H1 (cell line): Measurements from ENCODE around the gene MYO1D. TPM values are rescaled to one million over a fixed set of nuclear protein-coding genes. Genes with fewer than 3 reads are reported as not detected.

Experiments
- CTCF ChIA-PET: fragments of 300-600 bp; sonication (Branson Sonifier 250); formaldehyde crosslinking; loops from one replicate; lab custom pipeline; 2021; ENCODE audit not compliant: partially characterized antibody; lab: Charles Lee
- POLR2A ChIA-PET: fragments of 300-600 bp; sonication (Branson Sonifier 250); formaldehyde crosslinking; loops from one replicate; lab custom pipeline; 2021; ENCODE audit warnings: inconsistent platforms; ENCODE audit not compliant: partially characterized antibody; lab: Charles Lee
- DNase-seq, 2 experiments: peaks; one replicate each; pipeline versions ENCODE4 v3.0.0 to v3.0.0-alpha.2; 2010 to 2022; ENCODE audit warnings: low spot score in 2 of 2, low read depth in 1 of 2, mixed read lengths in 1 of 2
- FAIRE-seq: peaks from 2 replicates; lab custom pipeline; 2011; peaks lifted over from hg19 to GRCh38; lab: Jason Lieb, UNC
- H2AFZ ChIP-seq: 2 replicates; pipeline ENCODE4 v1.8.1; 2012; ENCODE audit warnings: low read length, inconsistent platforms
- H2AK5ac ChIP-seq: 2 replicates; pipeline ENCODE4 v1.6.1; 2013; ENCODE audit warnings: low read depth, low read length
- H2BK120ac ChIP-seq: replicated peaks from 2 replicates; pipeline ENCODE3; 2013; ENCODE audit warnings: low read depth, low read length, inconsistent platforms
- H2BK12ac ChIP-seq: 2 replicates; pipeline ENCODE4 v1.6.1; 2013; ENCODE audit warnings: low read depth, low read length
- H2BK15ac ChIP-seq: 2 replicates; pipeline ENCODE4 v1.6.1; 2013; ENCODE audit warnings: low read length
- H2BK20ac ChIP-seq: 2 replicates; pipeline ENCODE4 v1.6.1; 2013; ENCODE audit warnings: low read length
- H2BK5ac ChIP-seq: 2 replicates; pipeline ENCODE4 v1.6.1; 2013; ENCODE audit warnings: low read depth, low read length
- H3K14ac ChIP-seq: 2 replicates; pipeline ENCODE4 v1.6.1; 2013; ENCODE audit warnings: inconsistent platforms; ENCODE audit not compliant: insufficient read length
- H3K18ac ChIP-seq: 2 replicates; pipeline ENCODE4 v1.6.1; 2013; ENCODE audit warnings: low read length; ENCODE audit errors: extremely low read depth
- H3K23ac ChIP-seq: 2 replicates; pipeline ENCODE4 v1.6.1; 2013; ENCODE audit warnings: inconsistent platforms; ENCODE audit not compliant: insufficient read length
- H3K23me2 ChIP-seq: 2 replicates; pipeline ENCODE4 v1.6.1; 2013; ENCODE audit warnings: low read depth, low read length
- H3K27ac ChIP-seq: 2 replicates; pipeline ENCODE4 v1.6.1; 2011; ENCODE audit warnings: low read depth, low read length, inconsistent platforms
- H3K27me3 ChIP-seq, 4 experiments: replicated peaks in 1 of 4; 1 replicate in 1 of 4; 2 replicates in 3 of 4; pipeline versions ENCODE4 v1.6.1 to v1.8.1; 2011 to 2013; ENCODE audit warnings: low read length in 3 of 4, mild to moderate bottlenecking in 3 of 4, inconsistent platforms in 2 of 4, mixed read lengths in 2 of 4, moderate library complexity in 1 of 4; ENCODE audit not compliant: control insufficient read depth in 3 of 4, insufficient read depth in 3 of 4; ENCODE audit errors: extremely low read depth in 1 of 4
- H3K36me3 ChIP-seq, 4 experiments: 2 replicates each; pipeline versions ENCODE4 v1.6.1 to v1.8.1; 2011 to 2013; ENCODE audit warnings: mild to moderate bottlenecking in 4 of 4, low read length in 3 of 4, moderate library complexity in 2 of 4, control low read depth in 1 of 4, inconsistent platforms in 1 of 4; ENCODE audit not compliant: insufficient read depth in 4 of 4, control insufficient read depth in 2 of 4
- H3K4ac ChIP-seq: replicated peaks from 2 replicates; pipeline ENCODE3; 2013; ENCODE audit warnings: low read length, low read depth, mixed read lengths, inconsistent platforms; ENCODE audit not compliant: insufficient read length
- H3K4me1 ChIP-seq, 4 experiments: replicated peaks in 1 of 4; 1 replicate in 1 of 4; 2 replicates in 3 of 4; pipeline versions ENCODE4 v1.6.1 to v1.8.1; 2011 to 2013; ENCODE audit warnings: low read length in 3 of 4, inconsistent platforms in 2 of 4, mixed read lengths in 1 of 4; ENCODE audit not compliant: insufficient read depth in 4 of 4, control insufficient read depth in 3 of 4
- H3K4me2 ChIP-seq, 2 experiments: 2 replicates each; pipeline versions ENCODE4 v1.6.1 to v1.8.1; 2011 to 2013; ENCODE audit warnings: low read depth in 2 of 2, low read length in 2 of 2, control low read depth in 1 of 2, inconsistent platforms in 1 of 2, mild to moderate bottlenecking in 1 of 2; ENCODE audit not compliant: insufficient read depth in 1 of 2
- H3K4me3 ChIP-seq, 4 experiments: fragments of 200-600, 300-600 bp in 1 of 4; sonication (generic), shearing (Covaris generic), sonication (Bioruptor Twin) in 1 of 4; 2 replicates each; pipeline versions ENCODE4 v1.5.1 to v1.8.1; 2011 to 2016; ENCODE audit warnings: low read length in 4 of 4, low read depth in 3 of 4, control low read depth in 2 of 4, inconsistent platforms in 2 of 4, mild to moderate bottlenecking in 2 of 4, mixed read lengths in 1 of 4, moderate library complexity in 1 of 4; ENCODE audit not compliant: insufficient read depth in 2 of 4; ENCODE audit errors: extremely low read depth in 1 of 4
- H3K56ac ChIP-seq: replicated peaks from 2 replicates; pipeline ENCODE3; 2013; ENCODE audit warnings: low read depth, mild to moderate bottlenecking, mixed read lengths, low read length, inconsistent platforms; ENCODE audit not compliant: insufficient read length
- H3K79me1 ChIP-seq: 2 replicates; pipeline ENCODE4 v1.6.1; 2013; ENCODE audit warnings: low read depth, low read length, control low read depth
- H3K79me2 ChIP-seq, 2 experiments: 2 replicates each; pipeline versions ENCODE4 v1.6.1 to v1.8.1; 2012 to 2013; ENCODE audit warnings: low read length in 2 of 2, mild to moderate bottlenecking in 2 of 2, inconsistent platforms in 1 of 2; ENCODE audit not compliant: insufficient read depth in 2 of 2, control insufficient read depth in 1 of 2
- H3K9ac ChIP-seq, 4 experiments: replicated peaks in 1 of 4; 1 replicate in 1 of 4; 2 replicates in 3 of 4; pipeline versions ENCODE4 v1.6.1 to v1.8.1; 2011 to 2013; ENCODE audit warnings: low read depth in 3 of 4, low read length in 3 of 4, control low read depth in 2 of 4, mild to moderate bottlenecking in 2 of 4, moderate library complexity in 2 of 4, inconsistent platforms in 1 of 4; ENCODE audit errors: extremely low read depth in 1 of 4
- H3K9me3 ChIP-seq, 2 experiments: 2 replicates each; pipeline versions ENCODE4 v1.6.1 to v1.8.1; 2012 to 2013; ENCODE audit warnings: mild to moderate bottlenecking in 2 of 2, moderate library complexity in 2 of 2, control low read depth in 1 of 2, inconsistent platforms in 1 of 2, low read depth in 1 of 2, low read length in 1 of 2, mixed read lengths in 1 of 2; ENCODE audit not compliant: insufficient read depth in 2 of 2
- H4K20me1 ChIP-seq, 2 experiments: replicated peaks in 1 of 2; 2 replicates each; pipeline versions ENCODE3 to v1.8.1; 2011 to 2013; ENCODE audit warnings: inconsistent platforms in 2 of 2, low read length in 2 of 2, mild to moderate bottlenecking in 1 of 2; ENCODE audit not compliant: insufficient read depth in 2 of 2, control insufficient read depth in 1 of 2
- H4K5ac ChIP-seq: 2 replicates; pipeline ENCODE4 v1.6.1; 2013; ENCODE audit warnings: low read length, low read depth, mixed read lengths, inconsistent platforms; ENCODE audit not compliant: insufficient read length
- H4K8ac ChIP-seq: 2 replicates; pipeline ENCODE4 v1.8.0; 2013; ENCODE audit warnings: mild to moderate bottlenecking, moderate library complexity, low read length, inconsistent platforms; ENCODE audit not compliant: insufficient read depth; ENCODE audit errors: extremely low read depth
- H4K91ac ChIP-seq: replicated peaks from 2 replicates; pipeline ENCODE3; 2013; ENCODE audit warnings: low read length, mixed read lengths, inconsistent platforms; ENCODE audit not compliant: insufficient read length
- CHD1 ChIP-seq: IDR thresholded peaks from 2 replicates; pipeline ENCODE4 v1.6.1; 2012; ENCODE audit warnings: low read depth, low read length, improper control_type of control experiment
- EP300 ChIP-seq, 2 experiments: IDR thresholded peaks; 1 replicate in 1 of 2; 2 replicates in 1 of 2; pipeline ENCODE4 v1.6.1; 2011 to 2012; ENCODE audit warnings: low read depth in 2 of 2, low read length in 2 of 2, mild to moderate bottlenecking in 2 of 2, borderline replicate concordance in 1 of 2, inconsistent platforms in 1 of 2, moderate library complexity in 1 of 2
- EZH2 ChIP-seq: fragments of 200-600 bp; sonication (generic); IDR thresholded peaks from 2 replicates; pipeline ENCODE4 v1.7.1; 2012; ENCODE audit warnings: low read depth, mild to moderate bottlenecking, moderate library complexity, low read length, inconsistent platforms; ENCODE audit not compliant: severe bottlenecking
- KDM4A ChIP-seq: IDR thresholded peaks from one replicate; pipeline ENCODE4 v1.7.1; 2012; ENCODE audit warnings: low read depth, mild to moderate bottlenecking, moderate library complexity, low read length, inconsistent platforms; ENCODE audit not compliant: severe bottlenecking
- KDM5A ChIP-seq: fragments of 200-600 bp; IDR thresholded peaks from 2 replicates; pipeline ENCODE4 v1.7.1; 2012; ENCODE audit warnings: mild to moderate bottlenecking, low read length, inconsistent platforms, mixed read lengths
- NANOG ChIP-seq: IDR thresholded peaks from 2 replicates; pipeline ENCODE4 v1.6.1; 2011; ENCODE audit warnings: low read length, low read depth, mild to moderate bottlenecking, inconsistent platforms; ENCODE audit not compliant: insufficient read depth, poor library complexity, severe bottlenecking
- POLR2A ChIP-seq, 2 experiments: IDR thresholded peaks; 1 replicate in 1 of 2; 2 replicates in 1 of 2; pipeline ENCODE4 v1.6.1; 2011; ENCODE audit warnings: low read depth in 2 of 2, low read length in 2 of 2, mild to moderate bottlenecking in 2 of 2; ENCODE audit errors: control extremely low read depth in 1 of 2
- RBBP5 ChIP-seq: IDR thresholded peaks from 2 replicates; pipeline ENCODE4 v1.7.1; 2012; ENCODE audit warnings: low read depth, mild to moderate bottlenecking, inconsistent platforms, low read length, moderate library complexity, borderline replicate concordance
- TAF1 ChIP-seq: IDR thresholded peaks from 2 replicates; pipeline ENCODE4 v1.6.1; 2011; ENCODE audit warnings: mild to moderate bottlenecking, low read depth, low read length
- TCF12 ChIP-seq: IDR thresholded peaks from 2 replicates; pipeline ENCODE4 v1.6.1; 2011; ENCODE audit warnings: low read depth, mild to moderate bottlenecking, low read length
- WGBS, 2 experiments: shearing (Covaris generic) in 1 of 2; methylation state at CpG; one replicate each; pipeline versions ENCODE4 v1.1.6 to v1.1.7; 2013 to 2015; ENCODE audit warnings: low lambda C conversion rate in 2 of 2, mixed read lengths in 2 of 2, inconsistent platforms in 1 of 2, low coverage in 1 of 2, missing lambda C conversion rate in 1 of 2; ENCODE audit not compliant: insufficient replicate concordance in 2 of 2, insufficient coverage in 1 of 2, insufficient read length in 1 of 2; ENCODE audit errors: extremely low coverage in 1 of 2, missing lambda C conversion rate in 1 of 2; 5-methylcytosine and 5-hydroxymethylcytosine counted together
- polyA plus RNA-seq, 7 experiments: library from polyadenylated mRNA; depleted of rRNA in 3 of 7; stranded (reverse) in 5 of 7; unstranded in 2 of 7; fragments of >200 nt in 5 of 7; fragments of 200-250 nt in 2 of 7; gene quantifications; 1 replicate in 5 of 7; 2 replicates in 1 of 7; 4 replicates in 1 of 7; pipeline versions ENCODE4 v1.2.1 to v1.2.3, GENCODE V29; 2011 to 2013; ENCODE audit warnings: missing spikeins in 2 of 7, mixed read lengths in 2 of 7
- total RNA-seq: library from RNA; stranded (reverse); fragmentation: NEBNext Ultra II Directional; extraction: Animal tissue kit (Norgen Biotek cat#: 25700); gene quantifications from 2 replicates; pipeline ENCODE4 v1.2.1, GENCODE V29; 2021
- TF ChIP-seq, protein P1 (sequence below), 3 experiments: IDR thresholded peaks; 1 replicate in 2 of 3; 2 replicates in 1 of 3; pipeline versions ENCODE4 v1.5.1 to v1.6.1; 2011; ENCODE audit warnings: low read length in 3 of 3, mild to moderate bottlenecking in 3 of 3, inconsistent platforms in 2 of 3, low read depth in 1 of 3, moderate library complexity in 1 of 3; ENCODE audit not compliant: insufficient read depth in 1 of 3; ENCODE audit errors: control extremely low read depth in 1 of 3

Gene MYO1D
- total and polyA plus RNA-seq, 2 of the 8 experiments (the other 6 are each of a cell fraction or from before 2014, with no cell fraction given), result 6.5 to 25.4 TPM

DNA sequence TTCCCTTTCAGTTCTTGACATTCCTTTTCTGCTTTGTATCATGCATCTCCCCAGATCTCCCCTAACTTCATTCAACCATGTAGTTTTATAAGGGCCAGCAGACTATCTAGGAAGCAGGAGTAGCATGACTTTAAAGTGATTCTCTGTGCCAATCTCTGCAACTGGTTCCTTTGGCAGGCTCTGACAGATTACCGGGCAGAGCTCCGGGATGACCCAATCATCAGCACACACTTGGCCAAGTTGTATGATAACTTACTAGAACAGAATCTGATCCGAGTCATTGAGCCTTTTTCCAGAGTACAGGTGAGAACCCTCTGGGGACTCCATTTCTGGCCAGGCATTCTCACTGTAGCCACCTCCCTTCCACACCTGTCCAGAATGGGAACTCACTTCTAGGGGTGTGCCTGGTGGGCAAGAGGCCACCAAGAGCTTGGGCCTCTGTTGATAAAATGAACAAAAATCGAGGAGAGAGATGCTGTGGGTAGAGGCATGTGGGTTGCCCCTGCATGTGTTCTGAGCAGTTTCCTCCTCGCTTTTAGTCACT is 397.8 kb downstream of the MYO1D start:
- Histone ChIP-seq H3K27me3 (no peaks in the 10 kb centered on the region), H2BK12ac (no peak overlapping the region), H3K27ac (no peak overlapping the region), H3K4me2 (no peak overlapping the region), H3K36me3 (peaks cover 41 to 74% (median 62%) of the 10 kb centered on the region in 4 experiments), H2BK20ac (no peak overlapping the region), H3K9me3 (no peaks in the 10 kb centered on the region), H3K14ac (no peak overlapping the region), H3K79me1 (no peaks in the 10 kb centered on the region), H2BK5ac (no peak overlapping the region), H3K4me1 (peaks cover 10 to 13% (median 11%) of the 10 kb centered on the region in 4 experiments), H4K5ac (no peak overlapping the region), H3K23ac (no peak overlapping the region), H4K8ac (no peak overlapping the region), H3K23me2 (no peaks in the 10 kb centered on the region), H4K91ac (no peak overlapping the region), H3K18ac (no peak overlapping the region), H3K56ac (no peak overlapping the region), H3K9ac (no peak overlapping the region), H3K4me3 (no peak overlapping the region), H2BK15ac (no peak overlapping the region), H2AK5ac (no peak overlapping the region), H3K79me2 (no peaks in the 10 kb centered on the region), H2BK120ac (no peak overlapping the region), H4K20me1 (peaks cover 0 to 3% of the 10 kb centered on the region in 2 experiments), H2AFZ (no peak overlapping the region), H3K4ac (no peak overlapping the region)
- no peak for DNase-seq
- POLR2A ChIA-PET, result interaction anchor here (0.8 to 1.1 kb wide), 3 partner anchors 8 to 35 kb away, joined by 3 to 5 read pairs (median 4); partner anchors contain the start of genes CDK5R1 and PSMD11
- no peak for FAIRE-seq
- WGBS, 2 experiments, result 86% methylated on average over 5 of the region's 5 CpGs; no CpG with 5 or more reads in 1 of the 2 experiments
- CTCF ChIA-PET, result interaction anchor here (1.2 to 9.6 kb wide), 2 partner anchors 16 to 34 kb away, joined by 4 to 71 read pairs; partner anchors contain the start of gene PSMD11
- TF ChIP-seq TCF12 (no peak), POLR2A (IDR thresholded peaks at IDR 0.05; ENCODE audit: control extremely low read depth in 1 of 2, low read depth in 2 of 2, low read length in 2 of 2) (no peak), EP300 (IDR thresholded peaks at IDR 0.05; ENCODE audit: borderline replicate concordance in 1 of 2, low read depth in 2 of 2, low read length in 2 of 2) (no peak), EZH2 (no peak), TAF1 (no peak), CHD1 (no peak), NANOG (no peak), KDM5A (no peak), RBBP5 (no peak), KDM4A (no peak)
- TF ChIP-seq, protein P1, sequence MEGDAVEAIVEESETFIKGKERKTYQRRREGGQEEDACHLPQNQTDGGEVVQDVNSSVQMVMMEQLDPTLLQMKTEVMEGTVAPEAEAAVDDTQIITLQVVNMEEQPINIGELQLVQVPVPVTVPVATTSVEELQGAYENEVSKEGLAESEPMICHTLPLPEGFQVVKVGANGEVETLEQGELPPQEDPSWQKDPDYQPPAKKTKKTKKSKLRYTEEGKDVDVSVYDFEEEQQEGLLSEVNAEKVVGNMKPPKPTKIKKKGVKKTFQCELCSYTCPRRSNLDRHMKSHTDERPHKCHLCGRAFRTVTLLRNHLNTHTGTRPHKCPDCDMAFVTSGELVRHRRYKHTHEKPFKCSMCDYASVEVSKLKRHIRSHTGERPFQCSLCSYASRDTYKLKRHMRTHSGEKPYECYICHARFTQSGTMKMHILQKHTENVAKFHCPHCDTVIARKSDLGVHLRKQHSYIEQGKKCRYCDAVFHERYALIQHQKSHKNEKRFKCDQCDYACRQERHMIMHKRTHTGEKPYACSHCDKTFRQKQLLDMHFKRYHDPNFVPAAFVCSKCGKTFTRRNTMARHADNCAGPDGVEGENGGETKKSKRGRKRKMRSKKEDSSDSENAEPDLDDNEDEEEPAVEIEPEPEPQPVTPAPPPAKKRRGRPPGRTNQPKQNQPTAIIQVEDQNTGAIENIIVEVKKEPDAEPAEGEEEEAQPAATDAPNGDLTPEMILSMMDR (IDR thresholded peaks at IDR 0.05; ENCODE audit: control extremely low read depth in 1 of 3, insufficient read depth in 1 of 3, low read depth in 1 of 3, low read length in 3 of 3), result no peak
